Peyer's patch (tissue), 4 donors: ENCODE data around the gene AP1S1.

Source experiments
- POLR2A ChIP-seq, 2 donors: fragments of 450-650 bp; IDR thresholded peaks; one replicate each; pipeline ENCODE4 v1.5.1; 2017; ENCODE audit warnings: antibody characterized with exemption in 2 of 2, mild to moderate bottlenecking in 2 of 2, moderate library complexity in 2 of 2
- TF ChIP-seq, protein P1 (sequence below), 6 experiments: fragments of 450-650 bp in 4 of 6; fragments of 200-600 bp in 2 of 6; sonication (generic) in 1 of 6; IDR thresholded peaks; one replicate each; pipeline ENCODE4 v1.5.1; 2017 to 2019; ENCODE audit warnings: antibody characterized with exemption in 6 of 6, mild to moderate bottlenecking in 3 of 6, moderate library complexity in 1 of 6

DNA sequence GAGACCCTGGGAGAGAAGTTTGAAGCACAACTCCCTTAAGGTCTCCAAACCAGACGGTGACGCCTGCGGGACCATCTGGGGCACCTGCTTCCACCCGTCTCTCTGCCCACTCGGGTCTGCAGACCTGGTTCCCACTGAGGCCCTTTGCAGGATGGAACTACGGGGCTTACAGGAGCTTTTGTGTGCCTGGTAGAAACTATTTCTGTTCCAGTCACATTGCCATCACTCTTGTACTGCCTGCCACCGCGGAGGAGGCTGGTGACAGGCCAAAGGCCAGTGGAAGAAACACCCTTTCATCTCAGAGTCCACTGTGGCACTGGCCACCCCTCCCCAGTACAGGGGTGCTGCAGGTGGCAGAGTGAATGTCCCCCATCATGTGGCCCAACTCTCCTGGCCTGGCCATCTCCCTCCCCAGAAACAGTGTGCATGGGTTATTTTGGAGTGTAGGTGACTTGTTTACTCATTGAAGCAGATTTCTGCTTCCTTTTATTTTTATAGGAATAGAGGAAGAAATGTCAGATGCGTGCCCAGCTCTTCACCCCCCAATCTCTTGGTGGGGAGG lies 16.5 kb upstream of the AP1S1 start:
- TF ChIP-seq, protein P1, sequence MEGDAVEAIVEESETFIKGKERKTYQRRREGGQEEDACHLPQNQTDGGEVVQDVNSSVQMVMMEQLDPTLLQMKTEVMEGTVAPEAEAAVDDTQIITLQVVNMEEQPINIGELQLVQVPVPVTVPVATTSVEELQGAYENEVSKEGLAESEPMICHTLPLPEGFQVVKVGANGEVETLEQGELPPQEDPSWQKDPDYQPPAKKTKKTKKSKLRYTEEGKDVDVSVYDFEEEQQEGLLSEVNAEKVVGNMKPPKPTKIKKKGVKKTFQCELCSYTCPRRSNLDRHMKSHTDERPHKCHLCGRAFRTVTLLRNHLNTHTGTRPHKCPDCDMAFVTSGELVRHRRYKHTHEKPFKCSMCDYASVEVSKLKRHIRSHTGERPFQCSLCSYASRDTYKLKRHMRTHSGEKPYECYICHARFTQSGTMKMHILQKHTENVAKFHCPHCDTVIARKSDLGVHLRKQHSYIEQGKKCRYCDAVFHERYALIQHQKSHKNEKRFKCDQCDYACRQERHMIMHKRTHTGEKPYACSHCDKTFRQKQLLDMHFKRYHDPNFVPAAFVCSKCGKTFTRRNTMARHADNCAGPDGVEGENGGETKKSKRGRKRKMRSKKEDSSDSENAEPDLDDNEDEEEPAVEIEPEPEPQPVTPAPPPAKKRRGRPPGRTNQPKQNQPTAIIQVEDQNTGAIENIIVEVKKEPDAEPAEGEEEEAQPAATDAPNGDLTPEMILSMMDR (IDR thresholded peaks at IDR 0.05), result no peak
- TF ChIP-seq POLR2A (IDR thresholded peaks at IDR 0.05), result no peak
